NOMO-1 treated with dmso at 0.1 percent for 144 hours (cell line): ENCODE data around the gene FOXG1.

Experiments used
- DNase-seq: peaks from one replicate; lab custom pipeline; 2025; ENCODE audit not compliant: unreplicated experiment; lab: John Stamatoyannopoulos, UW

Gene FOXG1

DNA sequence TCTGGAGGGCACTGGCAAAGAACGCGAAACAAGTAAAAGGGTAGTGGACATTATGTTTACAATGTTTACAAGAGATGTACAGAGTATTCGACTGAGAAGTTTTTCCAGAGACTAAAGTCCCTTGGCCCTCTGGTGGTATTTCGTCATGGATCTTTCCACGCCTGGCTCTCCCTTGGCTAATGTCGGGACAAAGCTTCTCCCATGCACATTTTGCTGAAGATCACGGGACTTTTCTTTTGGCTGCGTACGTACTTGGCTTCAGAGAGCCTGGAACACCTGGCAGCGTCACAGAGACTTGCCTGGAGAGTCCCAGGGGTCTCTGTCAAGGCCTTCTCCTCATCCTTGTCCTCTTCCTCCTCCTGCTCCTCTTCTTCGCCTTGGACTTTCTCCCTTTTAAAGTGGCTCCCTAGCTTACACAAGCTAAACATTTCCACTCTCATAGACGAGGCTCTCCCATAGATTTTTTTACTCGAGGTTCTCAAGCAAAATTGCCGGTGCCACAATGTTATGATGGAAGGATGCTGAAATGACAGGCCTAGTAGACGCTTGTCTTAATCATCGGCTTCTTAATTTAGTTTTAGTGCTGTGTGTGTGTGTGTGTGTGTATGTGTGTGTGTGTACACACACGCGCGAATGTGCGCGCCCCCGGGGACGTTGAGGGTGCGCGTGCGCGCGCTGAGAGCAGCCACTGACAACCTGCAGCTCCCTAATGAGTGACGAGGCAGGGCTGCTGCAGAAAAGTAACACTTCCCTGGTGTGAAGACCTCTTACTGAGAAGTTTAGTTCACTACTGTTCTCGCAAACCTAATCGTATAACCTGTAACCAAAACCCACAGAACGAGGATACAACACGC, 4.9 kb upstream of the FOXG1 start:
- no peak for DNase-seq

DNA sequence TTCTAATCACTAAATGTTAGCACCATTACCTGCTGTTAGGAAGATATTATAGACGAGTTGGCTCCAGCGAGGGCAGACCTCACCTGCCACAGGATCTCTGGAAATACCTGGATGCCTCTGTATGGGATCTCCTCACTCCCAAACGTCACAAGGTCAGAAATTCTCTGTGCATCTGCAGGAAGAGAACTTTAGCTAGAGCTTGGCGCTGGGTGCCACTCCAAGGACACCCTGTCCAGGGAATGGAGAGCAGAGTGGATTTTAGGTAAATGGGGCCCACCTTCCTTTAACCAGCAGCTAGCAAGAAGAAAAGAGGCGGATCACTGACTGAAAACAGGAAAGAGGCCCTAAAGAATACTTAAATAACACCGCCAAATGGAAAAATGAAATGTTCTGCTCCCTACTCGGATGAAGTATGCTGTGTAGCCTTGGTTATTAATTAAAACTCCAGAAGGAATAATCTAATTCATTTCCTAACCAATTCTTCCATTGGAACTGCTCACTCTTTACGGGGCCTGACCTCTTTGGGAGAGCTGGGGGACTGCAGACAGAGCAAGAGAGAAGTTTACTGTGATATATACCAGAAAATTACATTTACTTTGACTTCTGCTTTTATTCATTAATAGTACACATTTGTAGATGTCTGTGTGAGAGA, 4.2 kb upstream of the FOXG1 start:
- DNase-seq: no peak

DNA sequence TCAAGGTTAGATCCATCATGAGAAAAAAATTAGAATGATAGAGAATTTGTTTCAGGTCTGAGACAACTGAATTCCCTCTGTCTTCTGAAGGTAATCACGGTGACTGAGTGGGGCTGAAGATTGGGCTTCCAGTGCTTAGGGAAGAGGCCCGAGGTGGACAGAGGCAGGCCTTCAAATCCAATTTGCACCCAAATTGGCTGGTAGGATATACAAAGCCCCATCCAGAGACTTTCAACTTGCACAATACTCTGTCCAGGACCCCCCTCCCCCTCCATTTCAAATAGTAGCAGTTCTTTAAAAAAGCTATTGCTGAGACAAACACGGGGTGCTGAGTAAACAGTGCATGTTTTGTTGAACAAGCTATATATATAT, 3.6 kb upstream of the FOXG1 start:
- DNase-seq: no peak

DNA sequence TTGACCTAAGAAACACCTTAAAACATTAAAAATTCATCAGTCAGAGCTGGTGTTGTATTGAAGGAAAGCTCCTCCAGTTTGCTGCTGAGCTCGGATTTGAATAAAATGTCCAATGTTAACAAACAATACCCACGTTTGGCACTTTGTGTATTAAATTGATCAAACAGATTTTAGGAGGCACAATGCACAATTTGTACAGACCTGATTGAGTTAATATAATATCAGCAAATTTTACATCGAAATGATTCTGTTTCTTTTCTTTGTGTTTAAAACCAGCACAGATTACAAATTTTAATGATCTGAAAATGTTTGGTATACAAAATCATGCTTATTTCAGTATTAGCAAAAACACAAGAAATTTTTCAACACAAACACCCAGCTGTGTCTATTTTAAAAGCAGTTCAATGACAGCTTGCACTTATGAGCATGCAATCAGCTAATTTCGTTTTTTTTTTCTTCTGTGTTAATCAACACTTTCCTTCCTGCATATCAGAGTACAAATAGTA, 2.8 kb upstream of the FOXG1 start:
- no peak for DNase-seq

DNA sequence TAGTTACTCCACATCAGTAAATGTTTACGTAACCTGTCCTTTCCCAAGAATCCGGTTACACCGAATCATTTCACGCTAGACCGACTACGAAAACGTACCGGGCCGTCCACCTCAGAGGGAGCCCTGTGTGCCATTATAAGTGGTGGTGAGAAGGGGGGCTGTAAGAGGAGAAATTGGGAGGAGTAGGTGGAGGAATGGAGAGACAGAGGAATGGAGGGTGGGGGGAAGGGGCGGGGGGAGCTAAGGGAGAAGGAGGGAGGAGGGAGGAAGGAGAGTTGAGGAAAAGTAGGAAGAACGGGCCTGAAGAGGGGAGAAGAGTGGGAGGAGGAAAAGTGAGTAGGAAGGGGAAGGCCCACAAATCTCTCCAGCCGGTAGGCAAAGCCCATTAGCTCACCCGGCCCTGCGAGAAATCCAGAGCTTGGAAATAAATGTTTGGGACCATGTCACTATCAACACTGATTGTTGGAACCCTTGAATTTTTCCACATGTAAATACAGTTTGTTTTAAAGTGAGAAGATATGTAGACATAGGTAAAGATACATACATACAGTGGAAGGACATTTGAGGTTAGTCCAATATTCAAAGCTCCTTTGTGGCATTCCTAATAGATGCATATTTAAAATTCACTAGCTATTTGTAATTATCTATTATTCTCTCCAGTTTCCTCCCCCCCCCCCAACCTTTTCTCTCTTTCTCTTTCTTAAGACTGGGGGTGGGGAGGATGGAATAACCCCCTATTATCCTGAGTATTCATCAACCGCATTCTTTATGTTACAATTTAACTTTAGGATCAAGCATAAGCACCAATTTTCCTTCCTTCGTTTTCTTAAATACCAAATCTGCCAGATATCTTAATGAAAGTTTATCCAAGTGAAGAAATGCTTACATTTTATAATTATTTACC, 2.1 kb upstream of the FOXG1 start:
- DNase-seq: no peak

DNA sequence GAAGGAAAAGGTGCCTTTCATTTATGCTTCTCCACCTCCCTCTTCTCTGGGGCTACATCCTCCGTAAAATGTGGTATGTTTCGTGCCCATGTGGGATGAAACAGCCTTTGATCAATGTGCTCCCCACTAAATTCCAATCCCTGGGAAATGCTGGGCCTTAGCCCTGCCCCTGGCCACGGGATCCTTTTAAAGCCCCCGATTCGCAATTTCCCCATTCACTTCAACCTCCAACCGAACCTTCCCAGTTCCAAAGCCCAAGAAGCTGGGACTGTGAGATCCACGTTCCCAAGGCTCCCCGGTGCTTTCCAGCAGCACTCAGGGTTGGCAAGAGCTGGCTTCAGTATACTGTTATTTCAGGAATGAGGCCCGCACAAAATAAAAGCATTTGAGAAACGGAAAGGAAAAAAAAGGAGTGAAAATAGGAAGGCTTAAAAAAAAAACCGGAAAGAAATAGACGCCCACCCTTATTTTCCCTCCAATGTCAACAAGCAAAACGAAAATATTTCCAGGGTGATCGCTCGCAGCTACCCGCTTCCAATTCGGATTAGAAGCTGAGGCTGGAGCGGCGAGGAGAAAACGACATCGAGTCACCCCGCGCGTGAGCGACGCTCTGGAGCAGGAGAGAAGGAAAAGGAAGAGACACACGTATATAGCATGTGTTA, 1.3 kb upstream of the FOXG1 start:
- no peak for DNase-seq

DNA sequence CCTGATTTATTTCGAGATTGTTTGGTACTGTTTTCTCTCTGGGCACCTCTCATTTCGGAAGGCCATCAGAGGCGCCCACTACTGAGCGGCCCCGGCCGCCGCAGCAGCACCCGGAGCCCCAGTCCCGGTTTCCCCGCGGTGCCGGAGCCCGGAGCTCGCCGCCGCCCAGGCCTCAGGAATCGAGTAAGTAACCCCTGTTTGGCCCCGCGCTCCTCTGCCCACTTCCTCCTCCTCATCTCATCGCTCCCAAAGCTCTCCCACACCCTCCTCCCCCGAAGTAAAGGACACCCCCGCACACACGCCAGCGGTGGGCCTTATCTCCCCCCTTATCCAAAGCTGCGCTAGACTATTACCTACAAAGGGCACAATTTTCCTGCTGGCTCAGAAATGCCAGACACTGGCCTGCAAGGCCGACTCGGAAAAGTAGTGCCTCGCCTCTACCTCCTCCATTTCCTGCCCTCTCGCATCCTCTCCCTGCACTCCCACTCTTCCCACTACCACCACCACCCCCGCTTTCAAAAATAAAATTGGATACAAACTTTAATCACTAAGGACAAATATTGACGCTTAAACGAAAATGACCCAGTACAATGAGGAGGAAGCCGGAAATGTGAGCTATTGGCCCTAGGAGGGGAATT, 637 bp upstream of the FOXG1 start:
- no peak for DNase-seq

DNA sequence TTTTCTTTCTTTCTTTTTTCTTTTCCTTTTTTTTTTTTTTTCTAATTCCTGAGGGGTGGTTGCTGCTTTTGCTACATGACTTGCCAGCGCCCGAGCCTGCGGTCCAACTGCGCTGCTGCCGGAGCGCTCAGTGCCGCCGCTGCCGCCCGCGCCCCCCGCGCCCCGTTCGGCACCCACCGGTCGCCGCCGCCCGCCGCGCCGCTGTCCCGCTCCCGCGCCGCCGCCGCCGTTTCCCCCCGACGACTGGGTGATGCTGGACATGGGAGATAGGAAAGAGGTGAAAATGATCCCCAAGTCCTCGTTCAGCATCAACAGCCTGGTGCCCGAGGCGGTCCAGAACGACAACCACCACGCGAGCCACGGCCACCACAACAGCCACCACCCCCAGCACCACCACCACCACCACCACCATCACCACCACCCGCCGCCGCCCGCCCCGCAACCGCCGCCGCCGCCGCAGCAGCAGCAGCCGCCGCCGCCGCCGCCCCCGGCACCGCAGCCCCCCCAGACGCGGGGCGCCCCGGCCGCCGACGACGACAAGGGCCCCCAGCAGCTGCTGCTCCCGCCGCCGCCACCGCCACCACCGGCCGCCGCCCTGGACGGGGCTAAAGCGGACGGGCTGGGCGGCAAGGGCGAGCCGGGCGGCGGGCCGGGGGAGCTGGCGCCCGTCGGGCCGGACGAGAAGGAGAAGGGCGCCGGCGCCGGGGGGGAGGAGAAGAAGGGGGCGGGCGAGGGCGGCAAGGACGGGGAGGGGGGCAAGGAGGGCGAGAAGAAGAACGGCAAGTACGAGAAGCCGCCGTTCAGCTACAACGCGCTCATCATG, 654 bp downstream of the FOXG1 start:
- DNase-seq: no peak

DNA sequence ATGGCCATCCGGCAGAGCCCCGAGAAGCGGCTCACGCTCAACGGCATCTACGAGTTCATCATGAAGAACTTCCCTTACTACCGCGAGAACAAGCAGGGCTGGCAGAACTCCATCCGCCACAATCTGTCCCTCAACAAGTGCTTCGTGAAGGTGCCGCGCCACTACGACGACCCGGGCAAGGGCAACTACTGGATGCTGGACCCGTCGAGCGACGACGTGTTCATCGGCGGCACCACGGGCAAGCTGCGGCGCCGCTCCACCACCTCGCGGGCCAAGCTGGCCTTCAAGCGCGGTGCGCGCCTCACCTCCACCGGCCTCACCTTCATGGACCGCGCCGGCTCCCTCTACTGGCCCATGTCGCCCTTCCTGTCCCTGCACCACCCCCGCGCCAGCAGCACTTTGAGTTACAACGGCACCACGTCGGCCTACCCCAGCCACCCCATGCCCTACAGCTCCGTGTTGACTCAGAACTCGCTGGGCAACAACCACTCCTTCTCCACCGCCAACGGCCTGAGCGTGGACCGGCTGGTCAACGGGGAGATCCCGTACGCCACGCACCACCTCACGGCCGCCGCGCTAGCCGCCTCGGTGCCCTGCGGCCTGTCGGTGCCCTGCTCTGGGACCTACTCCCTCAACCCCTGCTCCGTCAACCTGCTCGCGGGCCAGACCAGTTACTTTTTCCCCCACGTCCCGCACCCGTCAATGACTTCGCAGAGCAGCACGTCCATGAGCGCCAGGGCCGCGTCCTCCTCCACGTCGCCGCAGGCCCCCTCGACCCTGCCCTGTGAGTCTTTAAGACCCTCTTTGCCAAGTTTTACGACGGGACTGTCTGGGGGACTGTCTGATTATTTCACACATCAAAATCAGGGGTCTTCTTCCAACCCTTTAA, 1.5 kb downstream of the FOXG1 start:
- no peak for DNase-seq

DNA sequence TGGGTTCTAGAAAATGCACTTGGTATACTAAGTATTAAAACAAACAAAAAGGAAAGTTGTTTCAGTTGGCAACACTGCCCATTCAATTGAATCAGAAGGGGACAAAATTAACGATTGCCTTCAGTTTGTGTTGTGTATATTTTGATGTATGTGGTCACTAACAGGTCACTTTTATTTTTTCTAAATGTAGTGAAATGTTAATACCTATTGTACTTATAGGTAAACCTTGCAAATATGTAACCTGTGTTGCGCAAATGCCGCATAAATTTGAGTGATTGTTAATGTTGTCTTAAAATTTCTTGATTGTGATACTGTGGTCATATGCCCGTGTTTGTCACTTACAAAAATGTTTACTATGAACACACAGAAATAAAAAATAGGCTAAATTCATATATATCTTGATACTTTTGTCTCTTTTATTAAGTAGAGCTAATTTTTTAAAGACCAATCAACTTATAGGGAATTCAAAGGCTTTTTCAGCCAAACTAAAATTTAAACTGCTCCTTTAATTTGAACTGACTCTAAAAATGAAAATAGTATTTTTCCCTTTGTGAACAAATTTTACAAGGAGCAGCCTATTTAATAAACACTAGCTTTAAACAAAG, 2.8 kb downstream of the FOXG1 start:
- no peak for DNase-seq

DNA sequence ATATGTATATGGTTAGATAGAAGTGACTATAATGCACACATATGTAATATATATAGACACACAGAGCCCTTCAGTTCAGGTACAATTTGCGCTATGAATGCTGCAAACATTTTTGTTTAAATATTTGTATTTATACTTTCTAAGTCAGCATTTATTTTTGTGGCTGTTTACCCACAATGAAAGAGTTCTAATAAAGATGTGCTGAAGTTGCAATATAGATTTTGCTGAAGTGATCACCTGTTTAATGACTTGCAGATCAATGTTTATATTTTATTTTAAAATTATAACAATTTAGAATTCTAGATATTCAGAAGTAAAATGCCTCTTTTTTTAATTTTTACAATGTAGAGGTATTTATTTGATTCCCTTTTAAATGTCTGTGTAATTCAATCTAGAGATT, 3.5 kb downstream of the FOXG1 start:
- no peak for DNase-seq

DNA sequence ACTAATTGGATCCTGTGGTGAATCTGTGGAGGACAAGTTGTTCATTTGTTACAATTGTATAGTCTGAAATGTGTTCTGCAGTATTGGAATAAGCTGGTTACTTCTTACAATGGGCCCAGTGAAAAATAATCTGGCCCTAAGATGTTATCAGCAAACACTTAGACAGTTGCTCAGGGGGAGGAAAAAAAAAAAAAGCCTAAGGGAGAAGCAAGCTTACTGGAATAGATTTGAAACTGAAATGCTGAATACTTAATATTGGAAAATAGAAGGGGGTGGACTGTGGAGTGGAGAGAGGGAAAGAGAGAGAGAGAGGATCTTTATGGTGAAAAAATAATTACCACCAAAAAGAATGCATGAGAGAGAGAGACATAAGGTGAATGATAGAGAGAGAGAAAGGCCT, 4.0 kb downstream of the FOXG1 start:
- no peak for DNase-seq

DNA sequence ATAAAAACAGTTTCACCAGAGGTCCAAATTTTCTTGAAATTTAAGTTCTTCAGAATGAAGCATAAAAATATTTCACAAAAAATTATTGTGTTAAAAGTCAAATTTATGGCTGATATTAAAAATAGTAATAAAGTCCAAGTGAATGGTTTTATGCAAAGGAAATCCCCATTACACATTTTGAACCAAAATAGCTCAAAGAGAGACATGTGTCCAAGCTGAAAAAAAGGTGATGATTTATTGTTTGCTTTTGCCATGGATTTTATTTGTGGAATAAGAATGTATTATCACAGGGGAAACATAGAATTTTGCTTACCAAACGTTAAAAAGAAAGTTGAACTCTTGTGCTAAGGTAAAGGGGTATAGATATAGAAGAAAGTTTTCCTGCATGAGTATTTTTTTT, 4.6 kb downstream of the FOXG1 start:
- no peak for DNase-seq

DNA sequence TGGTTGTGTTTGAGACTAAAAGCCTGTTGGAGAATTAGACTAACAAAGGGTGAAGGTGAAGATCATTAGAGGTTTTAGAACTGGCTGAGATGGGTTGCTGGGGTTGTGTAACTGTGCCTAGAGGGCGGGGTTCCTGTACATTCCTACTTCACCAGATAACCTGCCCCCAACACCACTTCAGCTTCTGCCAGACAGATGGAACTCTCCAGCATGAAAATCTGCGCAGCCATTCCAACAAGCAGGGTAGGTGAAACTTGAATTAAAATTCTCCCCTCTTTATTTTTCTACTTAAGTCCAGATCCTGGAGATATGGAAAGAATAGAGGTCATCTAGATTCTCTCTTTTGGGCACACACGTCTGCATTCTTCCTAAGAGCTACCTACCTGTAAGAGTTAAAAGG, 6.0 kb downstream of the FOXG1 start:
- no peak for DNase-seq

DNA sequence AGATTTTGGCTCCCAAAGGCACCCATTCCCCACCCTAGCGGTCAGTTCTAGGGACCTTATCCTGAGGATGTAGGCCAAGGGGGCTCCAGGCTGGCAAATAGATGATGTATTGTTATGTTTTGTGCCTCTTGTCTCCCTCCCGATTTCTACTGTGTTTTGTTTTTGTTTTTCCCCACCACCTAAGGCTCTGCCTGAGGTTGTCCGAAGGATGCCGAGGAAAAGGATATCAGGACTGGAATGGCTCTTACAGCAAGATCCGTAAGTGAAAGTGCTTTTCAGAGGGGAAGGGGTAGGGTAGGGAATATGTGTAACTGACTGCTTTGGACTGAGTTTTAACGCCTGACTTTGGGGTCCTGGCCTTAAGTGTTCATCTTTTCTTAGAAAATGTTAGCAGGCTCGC, 6.6 kb downstream of the FOXG1 start:
- no peak for DNase-seq

DNA sequence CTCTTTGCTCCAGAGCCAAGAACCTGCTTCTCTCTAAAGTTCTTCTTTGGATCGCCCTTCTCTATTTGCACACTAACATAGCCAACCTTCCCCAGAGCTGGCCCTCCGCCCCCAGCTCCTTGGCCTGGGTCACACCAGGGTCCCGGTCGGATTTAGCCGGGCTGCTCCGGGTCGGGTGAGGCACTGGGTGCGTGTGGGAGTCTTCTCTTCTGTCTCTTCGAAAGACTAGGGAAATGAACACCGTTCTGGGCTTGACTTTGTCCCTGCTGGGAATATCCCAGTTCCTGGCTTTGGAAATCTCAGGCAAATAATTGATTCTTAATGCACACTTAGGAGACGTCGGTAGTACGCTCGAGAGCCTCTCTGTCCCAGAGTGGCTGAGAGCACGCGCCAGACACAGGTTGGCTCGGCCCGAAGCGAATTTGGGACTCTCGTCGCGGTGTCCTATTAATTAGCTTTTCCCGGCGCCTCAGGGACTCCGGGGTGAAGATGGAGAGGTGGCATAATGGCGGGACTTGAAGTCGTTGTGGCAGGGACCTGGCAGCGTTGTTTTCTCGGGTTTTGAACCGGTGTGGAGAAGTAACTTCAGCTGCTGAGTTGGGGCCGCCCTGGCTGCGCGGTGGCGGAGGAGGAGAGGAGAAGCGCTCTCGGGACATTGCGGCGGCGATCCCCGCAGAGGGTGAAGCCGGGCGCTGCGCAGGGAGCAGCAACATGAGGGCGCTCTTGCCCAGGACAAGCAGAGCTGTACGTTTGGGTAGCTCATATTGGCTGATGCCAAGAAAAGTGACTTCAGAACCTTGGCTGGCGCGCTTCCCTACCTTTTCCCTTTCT, 7.5 kb downstream of the FOXG1 start:
- DNase-seq: no peak
